HG03159 (cell line): Measurements from ENCODE around the gene A2M.

Experiments
- ATAC-seq: cut with Tn5 transposase; IDR thresholded peaks from one replicate; pipeline ENCODE4 v1.9.1; 2021; ENCODE audit warnings: mild to moderate bottlenecking, moderate library complexity; ENCODE audit not compliant: unreplicated experiment

The A2M gene

DNA sequence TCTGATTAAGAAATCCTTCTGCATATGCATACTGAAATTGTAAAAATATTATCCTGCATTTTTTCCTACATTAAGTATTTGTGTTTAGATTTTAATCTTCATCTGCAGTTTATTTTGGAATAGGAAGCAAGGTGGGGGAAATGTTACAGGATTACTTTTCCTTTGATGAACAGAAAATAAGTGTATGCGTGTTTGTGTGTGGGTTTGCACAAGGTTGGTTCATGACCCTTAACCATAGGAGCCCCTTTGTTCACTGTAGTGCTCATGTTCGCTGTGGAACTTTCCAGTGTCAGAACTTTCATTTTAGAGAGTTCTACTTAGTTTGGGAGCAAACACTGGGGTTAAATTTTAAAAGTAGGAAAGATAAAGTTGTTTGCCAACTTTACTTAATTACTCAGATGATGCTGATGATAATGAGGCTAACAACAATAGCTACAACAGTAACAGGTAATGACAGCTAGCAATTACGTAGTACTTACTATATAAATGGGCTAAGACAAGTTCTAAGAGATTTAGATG is 6.4 kb upstream of the A2M start:
- no peak for ATAC-seq

DNA sequence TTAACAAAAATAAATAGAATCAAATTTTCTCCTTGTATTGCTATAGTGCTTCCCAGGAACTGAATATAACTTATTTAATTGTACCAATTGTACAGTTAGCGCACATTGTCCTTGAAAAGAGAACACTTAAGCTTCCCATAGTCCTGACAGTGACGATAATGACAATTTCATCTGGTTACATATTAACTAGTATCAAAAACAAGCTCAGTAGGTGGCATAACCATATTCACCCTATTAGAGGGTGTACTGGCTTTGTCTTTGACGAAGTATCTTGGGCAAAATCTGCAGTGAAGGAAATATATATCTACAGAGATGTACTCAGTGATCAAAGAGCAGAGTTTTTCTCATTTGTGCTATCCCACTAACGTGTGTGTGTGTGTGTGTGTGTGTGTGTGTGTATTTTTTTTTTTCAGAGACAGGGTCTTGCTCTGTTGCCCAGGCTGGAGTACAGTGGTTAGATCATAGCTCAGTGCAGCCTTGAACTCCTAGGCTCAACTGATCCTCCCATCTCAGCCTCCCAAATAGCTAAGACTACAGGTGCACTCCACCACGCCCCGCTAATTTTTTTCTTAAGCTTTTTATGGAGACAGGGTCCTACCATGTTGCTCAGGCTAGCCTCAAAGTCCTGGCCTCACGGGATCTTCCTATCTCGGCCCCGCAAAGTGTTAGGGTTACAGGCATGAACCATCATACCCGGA is 4.9 kb upstream of the A2M start:
- no peak for ATAC-seq

DNA sequence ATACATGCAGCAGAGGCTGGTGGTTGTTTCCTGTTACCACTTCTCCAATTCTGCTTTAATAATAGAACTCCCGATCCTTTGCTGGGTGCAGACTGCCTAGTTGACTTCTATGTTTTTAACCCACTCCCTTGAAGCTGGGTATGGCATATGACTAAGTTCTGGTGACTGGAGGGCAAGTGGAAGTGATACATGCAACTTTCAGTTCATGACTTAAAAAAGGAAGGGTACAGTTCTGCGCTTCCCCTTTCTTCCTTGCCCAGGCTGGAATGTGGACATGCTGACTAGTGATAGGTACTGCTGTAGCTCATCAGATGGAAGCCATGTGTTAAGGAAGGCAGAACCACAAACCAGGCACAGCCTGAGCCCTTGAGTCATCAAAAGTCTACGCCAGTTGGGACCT is 2.4 kb upstream of the A2M start:
- ATAC-seq = peak; percentile 63

DNA sequence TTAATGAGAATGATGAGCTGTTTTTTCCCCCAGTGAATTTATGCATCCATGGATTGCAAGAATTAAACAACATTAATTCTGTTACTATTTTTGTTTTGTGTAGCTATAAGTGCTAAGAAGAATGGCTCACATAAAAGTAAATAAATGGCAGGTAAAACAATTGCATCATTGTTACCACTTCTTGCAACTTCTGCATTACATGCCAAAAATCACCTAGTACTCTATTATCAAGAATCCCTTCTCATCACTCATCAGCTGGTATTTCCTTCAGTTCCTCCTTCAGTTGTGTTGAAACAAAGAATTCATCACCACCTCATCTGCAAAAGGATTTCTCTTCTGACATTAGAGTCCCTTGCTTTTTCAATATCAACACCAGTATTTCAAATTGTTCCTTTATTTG is 773 bp downstream of the A2M start:
- no peak for ATAC-seq

GRCh38 chr12:9113987-9114309 is 1.8 kb downstream of the A2M start:
- no peak for ATAC-seq

- ATAC-seq = no peak
Measured at GRCh38 chr12:9113296-9113986, 2.3 kb downstream of the A2M start.

- no peak for ATAC-seq
Measured at GRCh38 chr12:9112076-9112853, 3.5 kb downstream of the A2M start.

GRCh38 chr12:9111525-9111924 is 4.2 kb downstream of the A2M start:
- no peak for ATAC-seq

DNA sequence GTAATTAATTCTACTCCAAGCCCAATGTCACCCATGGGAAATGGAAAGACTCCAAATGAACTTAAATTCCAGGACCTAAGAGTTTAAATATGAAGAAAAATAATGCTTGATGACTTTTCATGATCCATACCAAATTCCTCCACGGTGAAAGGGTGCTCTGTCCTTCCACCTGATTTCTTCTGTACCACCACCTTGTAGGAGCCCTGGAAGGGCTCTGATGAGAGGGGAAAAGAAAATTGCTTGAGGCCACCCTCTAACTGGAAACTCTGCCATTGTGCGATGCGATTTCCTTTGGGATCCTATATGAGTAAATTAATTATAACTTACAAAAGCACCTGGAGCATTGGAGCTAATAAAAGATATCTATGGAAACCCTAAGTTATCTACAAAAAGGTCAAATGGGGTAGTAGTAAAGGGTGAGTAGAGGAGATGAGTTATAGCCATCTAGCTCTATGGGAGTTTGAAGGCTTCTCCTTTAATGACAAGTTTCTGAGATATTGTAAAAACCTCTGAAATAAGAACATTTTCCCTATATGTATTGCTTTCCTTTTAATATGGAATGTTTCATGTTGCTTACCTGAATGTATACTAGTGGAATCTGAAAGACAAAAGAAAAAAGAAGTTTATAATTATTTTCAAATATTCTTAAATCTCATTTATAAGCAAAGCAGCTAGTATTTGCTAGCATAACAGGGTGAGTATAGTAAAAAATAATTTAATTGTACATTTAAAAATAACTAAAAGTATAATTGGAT is 5.8 kb downstream of the A2M start:
- ATAC-seq = no peak

- no peak for ATAC-seq
Measured at GRCh38 chr12:9109213-9109522, 6.6 kb downstream of the A2M start.

GRCh38 chr12:9108504-9109212 is 7.1 kb downstream of the A2M start:
- no peak for ATAC-seq

DNA sequence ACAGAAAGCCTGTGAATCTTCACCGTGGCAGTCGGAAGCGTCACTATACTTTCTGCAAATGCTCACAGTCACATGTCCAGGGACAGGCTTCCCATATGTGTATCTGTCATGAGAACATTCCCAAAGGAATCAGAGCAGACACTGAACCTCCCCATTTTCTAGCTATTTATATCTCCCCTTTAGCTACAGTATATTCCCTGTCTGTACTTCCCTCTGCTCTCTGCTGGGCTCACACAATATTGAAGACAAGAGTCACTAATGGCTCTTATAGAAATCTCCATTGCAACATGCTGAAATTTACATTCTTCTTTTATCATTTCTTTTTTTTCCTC is 8.2 kb downstream of the A2M start:
- no peak for ATAC-seq

DNA sequence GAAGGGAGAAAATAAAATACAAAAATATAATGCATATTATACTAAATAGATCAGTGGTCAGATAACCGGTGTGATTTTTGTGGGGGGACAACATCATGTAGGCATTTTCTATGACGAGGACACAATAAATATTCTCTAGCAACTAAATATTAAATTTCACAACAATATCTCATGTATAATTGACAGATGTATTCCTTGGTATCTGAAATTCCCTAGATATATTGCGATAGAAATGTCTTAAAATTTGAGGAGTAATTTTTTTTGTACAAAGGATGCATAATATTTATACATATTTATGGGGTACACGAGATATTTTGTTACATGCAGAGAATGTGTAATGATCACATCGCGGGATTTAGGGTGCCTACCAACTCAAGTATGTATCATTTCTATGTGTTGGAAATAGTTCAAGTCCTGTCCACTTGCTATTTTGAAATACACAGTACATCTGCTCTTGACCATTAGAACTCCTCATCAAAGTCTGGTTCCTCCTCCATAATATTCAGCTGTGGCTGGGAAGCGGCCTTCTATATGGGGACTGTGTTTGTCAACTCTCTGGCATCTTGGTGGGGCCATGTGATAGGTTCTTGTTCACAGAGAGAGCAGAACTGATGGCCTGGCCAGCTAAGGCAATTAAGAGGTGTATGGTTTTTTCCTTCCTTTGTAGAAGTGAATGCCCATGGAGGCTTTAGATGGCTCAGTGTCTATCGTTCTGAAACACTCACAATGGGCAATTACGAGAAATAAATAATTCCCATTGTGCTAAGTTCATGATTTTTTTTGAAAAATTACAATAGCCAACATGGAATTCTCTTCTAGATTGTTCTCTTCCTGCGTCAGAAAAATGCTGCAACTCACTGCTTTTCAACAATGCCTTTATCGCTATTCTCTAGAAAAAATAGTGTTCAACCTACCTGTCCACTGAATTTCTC is 8.8 kb downstream of the A2M start:
- no peak for ATAC-seq

DNA sequence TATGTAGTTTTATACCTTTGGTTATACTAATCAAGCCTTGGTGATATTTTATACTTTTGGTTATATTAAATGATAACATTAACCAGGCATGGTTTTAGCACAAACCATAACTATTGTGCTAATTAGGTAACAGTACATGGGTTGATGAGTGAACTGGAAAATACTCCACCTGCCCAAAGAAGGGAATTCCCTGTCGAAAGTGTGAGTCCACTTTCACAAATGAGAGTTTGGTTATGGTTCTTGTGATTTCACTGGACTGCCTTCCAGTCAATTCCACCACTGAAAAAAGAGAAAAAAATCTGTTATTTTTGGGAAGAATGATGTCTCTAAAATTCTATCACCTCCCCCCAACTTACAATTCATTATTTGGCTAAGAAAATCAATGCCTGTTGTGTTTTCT is 9.7 kb downstream of the A2M start:
- no peak for ATAC-seq

DNA sequence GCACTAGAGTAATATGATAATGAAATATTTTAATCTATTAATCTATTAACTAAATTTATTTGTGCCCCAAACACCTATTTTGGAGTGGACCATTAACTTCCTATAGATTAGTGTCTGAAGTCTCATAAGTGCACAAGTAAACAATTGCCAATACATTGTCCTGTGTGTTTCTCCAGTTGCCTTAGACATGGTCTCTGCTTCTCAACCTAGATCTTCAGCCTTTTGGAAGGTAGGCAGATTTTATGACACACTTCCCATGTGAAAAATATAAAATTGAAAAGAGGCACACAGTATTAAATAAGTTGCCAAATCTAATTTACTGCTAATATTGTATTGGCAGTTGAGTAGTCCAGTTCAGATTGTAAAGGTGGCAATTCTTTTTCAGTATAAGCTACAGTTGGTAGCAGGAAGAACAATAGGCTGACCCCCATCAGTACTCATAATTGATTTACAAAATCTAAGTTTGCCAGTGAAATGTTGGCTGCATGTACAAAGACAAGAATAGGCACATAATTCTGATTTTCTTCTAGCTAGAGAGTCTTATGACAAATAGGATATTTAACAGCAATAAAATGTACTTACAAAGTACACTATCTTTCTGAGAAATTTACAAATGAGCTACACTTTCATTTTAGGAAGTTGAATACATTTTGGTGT is 10.8 kb downstream of the A2M start:
- no peak for ATAC-seq

DNA sequence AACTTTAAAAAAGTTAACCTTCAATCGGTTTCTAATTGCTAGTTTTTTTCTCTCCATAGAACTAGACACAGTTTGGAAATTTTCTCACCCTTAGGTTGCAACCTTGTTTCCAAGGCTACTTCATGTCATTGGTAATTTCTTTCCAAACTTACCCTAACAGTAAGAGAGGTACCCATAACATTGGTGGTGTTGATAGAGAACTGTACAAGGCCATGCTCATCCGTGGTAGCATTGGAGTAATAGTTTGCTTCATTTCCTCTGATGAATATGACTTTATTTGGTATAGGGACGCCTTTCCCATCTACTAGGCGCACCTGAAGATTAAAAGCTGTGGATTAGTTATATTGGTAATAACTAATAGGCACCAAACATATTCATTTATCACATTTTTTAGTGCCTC is 11.6 kb downstream of the A2M start:
- no peak for ATAC-seq

DNA sequence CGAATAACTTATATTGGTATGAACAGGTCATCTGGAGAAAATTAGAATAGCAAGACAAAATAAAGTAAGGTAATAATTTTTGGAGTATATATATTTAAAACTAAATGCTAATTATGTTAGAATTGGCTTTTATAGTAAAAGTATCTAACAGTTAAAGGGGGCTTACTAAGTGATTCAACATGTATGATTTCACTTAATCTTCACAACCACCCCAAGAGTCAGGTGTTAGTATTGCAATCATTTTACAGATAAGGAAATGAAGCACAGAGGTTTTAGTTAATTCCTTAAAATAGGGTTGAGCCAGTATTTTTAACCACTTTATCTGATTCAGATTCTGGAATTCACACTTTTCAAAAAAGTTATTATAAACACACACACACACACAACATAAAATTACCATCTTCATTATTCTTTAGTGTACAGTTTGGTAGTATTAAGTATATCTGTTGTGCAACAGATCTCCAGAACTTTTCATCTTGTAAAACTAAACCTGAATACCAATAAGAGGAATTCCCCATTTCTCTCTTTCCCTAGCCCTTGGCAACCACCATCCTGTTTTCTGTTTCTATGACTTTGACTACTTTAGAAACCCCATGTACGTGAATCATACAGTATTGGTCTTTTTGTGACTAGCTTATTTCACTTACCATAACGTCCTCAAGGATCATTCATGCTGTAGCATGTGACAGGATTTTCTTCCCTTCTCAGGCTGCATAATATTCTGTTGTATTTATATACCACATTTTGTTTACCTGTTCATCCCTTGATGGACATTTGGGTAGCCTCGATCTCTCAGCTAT is 12.5 kb downstream of the A2M start:
- ATAC-seq = no peak

- no peak for ATAC-seq
Measured at GRCh38 chr12:9101018-9101687, 14.6 kb downstream of the A2M start.
